ENCODE results near the gene BANF1. TPM values are rescaled to one million over a fixed set of nuclear protein-coding genes. Genes with fewer than 3 reads are reported as not detected.

The BANF1 gene
- total RNA-seq, 1 donor from 2014 or later: 180 TPM

DNA sequence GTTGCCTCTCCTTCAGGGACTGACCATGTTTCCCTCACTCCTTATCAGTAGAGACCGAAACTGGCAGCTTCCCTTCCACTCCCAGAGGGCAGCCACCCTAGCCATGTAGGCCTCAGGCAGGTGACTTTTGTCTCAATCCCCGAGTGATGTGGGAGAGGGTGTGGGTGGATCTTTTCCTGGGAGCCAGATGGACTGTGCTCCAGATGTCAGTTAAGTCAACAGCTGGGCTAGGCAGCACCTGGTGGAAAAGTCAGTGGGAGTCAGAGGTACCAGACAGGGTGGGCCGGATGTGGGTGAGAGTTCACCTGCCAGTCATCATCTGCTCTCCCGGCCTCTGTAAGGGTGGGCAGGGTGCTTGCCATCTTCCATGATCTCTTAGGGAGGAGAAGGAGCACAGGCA, 1.9 kb downstream of the BANF1 start:
- Histone ChIP-seq H3K27me3 (ENCODE audit: insufficient read depth, low read length) (no peaks in the 10 kb centered on the region), H3K27ac (ENCODE audit: low read depth, low read length) (no peak overlapping the region), H3K36me3 (ENCODE audit: insufficient read depth, low read length) (peaks cover 18% of the 10 kb centered on the region), H3K4me3 (ENCODE audit: insufficient read depth, low read depth, low read length) (no peak overlapping the region), H4K20me1 (ENCODE audit: insufficient read depth, low read length) (peaks cover 21% of the 10 kb centered on the region), H3K79me2 (ENCODE audit: insufficient read depth, low read length) (peaks cover 42% of the 10 kb centered on the region), H3K9ac (ENCODE audit: low read length) (no peak overlapping the region), H2AFZ (ENCODE audit: low read depth, low read length) (no peak overlapping the region), H3K4me2 (ENCODE audit: low read length) (no peak overlapping the region), H3K9me3 (ENCODE audit: insufficient read depth, low read depth, low read length) (no peaks in the 10 kb centered on the region), H3K4me1 (ENCODE audit: insufficient read depth, low read length) (peaks cover 3% of the 10 kb centered on the region)
- no peak for DNase-seq (ENCODE audit: low read depth)
- peak overlapping the region; percentile 77 for H3K4me3 Mint-ChIP-seq (ENCODE audit: unreplicated experiment)
- TF ChIP-seq, protein P1, sequence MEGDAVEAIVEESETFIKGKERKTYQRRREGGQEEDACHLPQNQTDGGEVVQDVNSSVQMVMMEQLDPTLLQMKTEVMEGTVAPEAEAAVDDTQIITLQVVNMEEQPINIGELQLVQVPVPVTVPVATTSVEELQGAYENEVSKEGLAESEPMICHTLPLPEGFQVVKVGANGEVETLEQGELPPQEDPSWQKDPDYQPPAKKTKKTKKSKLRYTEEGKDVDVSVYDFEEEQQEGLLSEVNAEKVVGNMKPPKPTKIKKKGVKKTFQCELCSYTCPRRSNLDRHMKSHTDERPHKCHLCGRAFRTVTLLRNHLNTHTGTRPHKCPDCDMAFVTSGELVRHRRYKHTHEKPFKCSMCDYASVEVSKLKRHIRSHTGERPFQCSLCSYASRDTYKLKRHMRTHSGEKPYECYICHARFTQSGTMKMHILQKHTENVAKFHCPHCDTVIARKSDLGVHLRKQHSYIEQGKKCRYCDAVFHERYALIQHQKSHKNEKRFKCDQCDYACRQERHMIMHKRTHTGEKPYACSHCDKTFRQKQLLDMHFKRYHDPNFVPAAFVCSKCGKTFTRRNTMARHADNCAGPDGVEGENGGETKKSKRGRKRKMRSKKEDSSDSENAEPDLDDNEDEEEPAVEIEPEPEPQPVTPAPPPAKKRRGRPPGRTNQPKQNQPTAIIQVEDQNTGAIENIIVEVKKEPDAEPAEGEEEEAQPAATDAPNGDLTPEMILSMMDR (IDR thresholded peaks at IDR 0.05; ENCODE audit: insufficient read depth, low read depth, low read length): no peak
- TF ChIP-seq EZH2 (IDR thresholded peaks at IDR 0.05; ENCODE audit: insufficient read depth, low read length): no peak
- no peaks in the 10 kb centered on the region for H3K9me3 Mint-ChIP-seq (ENCODE audit: unreplicated experiment)
- FAIRE-seq: no peak
- H3K27ac Mint-ChIP-seq (ENCODE audit: unreplicated experiment): no peak overlapping the region
- H3K4me1 Mint-ChIP-seq (ENCODE audit: low read depth, unreplicated experiment): peaks cover 20% of the 10 kb centered on the region
- no peaks in the 10 kb centered on the region for H3K27me3 Mint-ChIP-seq (ENCODE audit: low read depth, unreplicated experiment)
- H3K36me3 Mint-ChIP-seq (ENCODE audit: low read depth, unreplicated experiment): peaks cover 3% of the 10 kb centered on the region

GRCh38 chr11:66006134-66006890, 4.0 kb downstream of the BANF1 start:
- no peak for DNase-seq (ENCODE audit: low read depth)
- Mint-ChIP-seq H3K4me1 (ENCODE audit: low read depth, unreplicated experiment) (peaks cover 11% of the 10 kb centered on the region), H3K27ac (ENCODE audit: unreplicated experiment) (no peak overlapping the region)

More at GRCh38 chr11:66006134-66006890, 4.0 kb downstream of the BANF1 start:
- H3K4me2 ChIP-seq (ENCODE audit: low read length): no peak overlapping the region
- peaks cover 8% of the 10 kb centered on the region for H4K20me1 ChIP-seq (ENCODE audit: insufficient read depth, low read length)
- H2AFZ ChIP-seq (ENCODE audit: low read depth, low read length): no peak overlapping the region
- no peak for FAIRE-seq
- Mint-ChIP-seq H3K36me3 (ENCODE audit: low read depth, unreplicated experiment) (peaks cover 3% of the 10 kb centered on the region), H3K27me3 (ENCODE audit: low read depth, unreplicated experiment) (peaks cover under 1% of the 10 kb centered on the region), H3K9me3 (ENCODE audit: unreplicated experiment) (peaks cover 2% of the 10 kb centered on the region), H3K4me3 (ENCODE audit: unreplicated experiment) (no peak overlapping the region)
- no peak overlapping the region for H3K9ac ChIP-seq (ENCODE audit: low read length)
- H3K9me3 ChIP-seq (ENCODE audit: insufficient read depth, low read depth, low read length): no peaks in the 10 kb centered on the region
- H3K4me1 ChIP-seq (ENCODE audit: insufficient read depth, low read length): peaks cover 1% of the 10 kb centered on the region
- H3K27me3 ChIP-seq (ENCODE audit: insufficient read depth, low read length): no peaks in the 10 kb centered on the region
- TF ChIP-seq, protein P1 (IDR thresholded peaks at IDR 0.05; ENCODE audit: insufficient read depth, low read depth, low read length): no peak
- no peak for TF ChIP-seq EZH2 (IDR thresholded peaks at IDR 0.05; ENCODE audit: insufficient read depth, low read length)
- no peak overlapping the region for H3K4me3 ChIP-seq (ENCODE audit: insufficient read depth, low read depth, low read length)
- H3K27ac ChIP-seq (ENCODE audit: low read depth, low read length): no peak overlapping the region
- H3K36me3 ChIP-seq (ENCODE audit: insufficient read depth, low read length): peaks cover 9% of the 10 kb centered on the region
- H3K79me2 ChIP-seq (ENCODE audit: insufficient read depth, low read length): peaks cover 22% of the 10 kb centered on the region

Measured in astrocyte (in vitro differentiated cells and primary cell).